Measurements from ENCODE around the gene QRFP. TPM values are rescaled to one million over a fixed set of nuclear protein-coding genes. Genes with fewer than 3 reads are reported as not detected.
A peak's percentile ranks its signal among the peaks of the same experiment; 100 is the strongest.

Gene QRFP
- total and polyA plus RNA-seq, 4 donors, result 0.05 TPM; not detected in 3

DNA sequence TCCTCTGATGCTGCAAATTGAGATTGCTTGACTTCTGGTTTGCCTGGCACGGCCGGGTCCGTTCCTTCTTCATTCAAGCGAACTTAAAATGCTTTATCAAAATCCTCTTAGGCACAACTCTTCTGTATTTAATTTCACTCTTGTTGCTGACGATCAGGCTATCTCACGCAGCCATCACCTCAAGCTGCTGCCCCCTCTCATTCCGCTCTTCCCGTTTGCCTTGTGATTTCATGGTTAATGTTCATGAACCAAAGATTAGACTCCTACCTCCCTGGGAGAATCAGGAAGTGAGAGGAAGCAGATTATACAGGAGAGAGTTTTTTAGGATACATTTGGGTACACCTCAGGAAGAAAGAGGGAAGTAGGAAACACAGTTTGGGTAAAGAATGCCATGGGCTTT is 22.6 kb downstream of the QRFP start:
- 92% methylated on average over 8 of the region's 8 CpGs for WGBS
- Histone ChIP-seq H3K27ac (ENCODE audit: low read depth in 1 of 2, low read length in 2 of 2) (peak overlapping the region in 1 of 2 donors; percentile 57), H3K36me3 (ENCODE audit: control insufficient read depth in 4 of 4, insufficient read depth in 3 of 4, low read depth in 1 of 4, low read length in 3 of 4) (peaks cover 3 to 26% (median 9%) of the 10 kb centered on the region in 4 donors)

DNA sequence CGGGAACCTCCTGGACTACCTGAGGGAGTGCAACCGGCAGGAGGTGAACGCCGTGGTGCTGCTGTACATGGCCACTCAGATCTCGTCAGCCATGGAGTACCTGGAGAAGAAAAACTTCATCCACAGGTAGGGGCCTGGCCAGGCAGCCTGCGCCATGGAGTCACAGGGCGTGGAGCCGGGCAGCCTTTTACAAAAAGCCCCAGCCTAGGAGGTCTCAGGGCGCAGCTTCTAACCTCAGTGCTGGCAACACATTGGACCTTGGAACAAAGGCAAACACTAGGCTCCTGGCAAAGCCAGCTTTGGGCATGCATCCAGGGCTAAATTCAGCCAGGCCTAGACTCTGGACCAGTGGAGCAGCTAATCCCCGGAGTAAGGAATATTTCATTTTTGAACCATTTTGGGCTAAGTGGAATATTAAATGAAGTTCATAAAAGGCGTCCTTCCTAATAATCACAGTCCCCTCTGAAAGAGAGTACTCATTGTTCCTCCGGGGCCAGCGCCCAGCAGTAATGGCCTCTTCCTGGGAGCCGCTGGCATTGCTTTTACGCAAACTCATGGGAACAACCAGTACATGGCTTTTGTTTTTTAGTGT is 23.6 kb downstream of the QRFP start:
- peaks cover 3 to 21% (median 4%) of the 10 kb centered on the region in 4 donors for H3K36me3 ChIP-seq (ENCODE audit: control insufficient read depth in 4 of 4, insufficient read depth in 3 of 4, low read depth in 1 of 4, low read length in 3 of 4)
- H3K27ac ChIP-seq (ENCODE audit: low read depth in 1 of 2, low read length in 2 of 2), result peak overlapping the region; percentile 57 to 60
- H3K9ac ChIP-seq (ENCODE audit: low read depth in 1 of 2, low read length in 2 of 2), result no peak overlapping the region
- no peak overlapping the region for H3K4me3 ChIP-seq (ENCODE audit: low read depth in 1 of 3, low read length in 3 of 3)
- H3K4me1 ChIP-seq (ENCODE audit: control insufficient read depth in 4 of 4, insufficient read depth in 4 of 4, low read length in 3 of 4), result peaks cover 6 to 21% (median 21%) of the 10 kb centered on the region in 4 donors
- no peaks in the 10 kb centered on the region for H3K9me3 ChIP-seq (ENCODE audit: control insufficient read depth in 4 of 4, low read length in 3 of 4)
- H3K27me3 ChIP-seq (ENCODE audit: control insufficient read depth in 4 of 4, insufficient read depth in 4 of 4, low read length in 3 of 4), result no peaks in the 10 kb centered on the region
- DNase-seq (ENCODE audit: low spot score), result peak; percentile 63
- WGBS, result 35% methylated on average over 15 of the region's 15 CpGs
- peak; percentile 90 for TF ChIP-seq HNF4G (IDR thresholded peaks at IDR 0.05)
- peak in 1 of 2 donors; percentile 36 for TF ChIP-seq JUND (IDR thresholded peaks at IDR 0.05)
- no peak for TF ChIP-seq TAF1 (conservative IDR thresholded peaks at IDR 0.05)
- TF ChIP-seq HNF4A (conservative IDR thresholded peaks at IDR 0.05), result peak; percentile 98 to 99
- TF ChIP-seq GABPA (IDR thresholded peaks at IDR 0.05 in 1 of 2, conservative IDR thresholded peaks at IDR 0.05 in 1 of 2), result peak in 1 of 2 donors; percentile 42
- TF ChIP-seq RXRA (IDR thresholded peaks at IDR 0.05), result peak; percentile 71 to 79
- TF ChIP-seq, protein P1, sequence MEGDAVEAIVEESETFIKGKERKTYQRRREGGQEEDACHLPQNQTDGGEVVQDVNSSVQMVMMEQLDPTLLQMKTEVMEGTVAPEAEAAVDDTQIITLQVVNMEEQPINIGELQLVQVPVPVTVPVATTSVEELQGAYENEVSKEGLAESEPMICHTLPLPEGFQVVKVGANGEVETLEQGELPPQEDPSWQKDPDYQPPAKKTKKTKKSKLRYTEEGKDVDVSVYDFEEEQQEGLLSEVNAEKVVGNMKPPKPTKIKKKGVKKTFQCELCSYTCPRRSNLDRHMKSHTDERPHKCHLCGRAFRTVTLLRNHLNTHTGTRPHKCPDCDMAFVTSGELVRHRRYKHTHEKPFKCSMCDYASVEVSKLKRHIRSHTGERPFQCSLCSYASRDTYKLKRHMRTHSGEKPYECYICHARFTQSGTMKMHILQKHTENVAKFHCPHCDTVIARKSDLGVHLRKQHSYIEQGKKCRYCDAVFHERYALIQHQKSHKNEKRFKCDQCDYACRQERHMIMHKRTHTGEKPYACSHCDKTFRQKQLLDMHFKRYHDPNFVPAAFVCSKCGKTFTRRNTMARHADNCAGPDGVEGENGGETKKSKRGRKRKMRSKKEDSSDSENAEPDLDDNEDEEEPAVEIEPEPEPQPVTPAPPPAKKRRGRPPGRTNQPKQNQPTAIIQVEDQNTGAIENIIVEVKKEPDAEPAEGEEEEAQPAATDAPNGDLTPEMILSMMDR (IDR thresholded peaks at IDR 0.05; ENCODE audit: low read depth, low read length, missing input control), result no peak
- TF ChIP-seq, protein P2, sequence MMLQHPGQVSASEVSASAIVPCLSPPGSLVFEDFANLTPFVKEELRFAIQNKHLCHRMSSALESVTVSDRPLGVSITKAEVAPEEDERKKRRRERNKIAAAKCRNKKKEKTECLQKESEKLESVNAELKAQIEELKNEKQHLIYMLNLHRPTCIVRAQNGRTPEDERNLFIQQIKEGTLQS (IDR thresholded peaks at IDR 0.05), result no peak
- TF ChIP-seq SP1 (IDR thresholded peaks at IDR 0.05), result peak; percentile 94
- TF ChIP-seq, protein P3, sequence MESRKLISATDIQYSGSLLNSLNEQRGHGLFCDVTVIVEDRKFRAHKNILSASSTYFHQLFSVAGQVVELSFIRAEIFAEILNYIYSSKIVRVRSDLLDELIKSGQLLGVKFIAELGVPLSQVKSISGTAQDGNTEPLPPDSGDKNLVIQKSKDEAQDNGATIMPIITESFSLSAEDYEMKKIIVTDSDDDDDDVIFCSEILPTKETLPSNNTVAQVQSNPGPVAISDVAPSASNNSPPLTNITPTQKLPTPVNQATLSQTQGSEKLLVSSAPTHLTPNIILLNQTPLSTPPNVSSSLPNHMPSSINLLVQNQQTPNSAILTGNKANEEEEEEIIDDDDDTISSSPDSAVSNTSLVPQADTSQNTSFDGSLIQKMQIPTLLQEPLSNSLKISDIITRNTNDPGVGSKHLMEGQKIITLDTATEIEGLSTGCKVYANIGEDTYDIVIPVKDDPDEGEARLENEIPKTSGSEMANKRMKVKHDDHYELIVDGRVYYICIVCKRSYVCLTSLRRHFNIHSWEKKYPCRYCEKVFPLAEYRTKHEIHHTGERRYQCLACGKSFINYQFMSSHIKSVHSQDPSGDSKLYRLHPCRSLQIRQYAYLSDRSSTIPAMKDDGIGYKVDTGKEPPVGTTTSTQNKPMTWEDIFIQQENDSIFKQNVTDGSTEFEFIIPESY (IDR thresholded peaks at IDR 0.05), result peak; percentile 56
- peak; percentile 79 for TF ChIP-seq YY1 (IDR thresholded peaks at IDR 0.05)
- peak; percentile 44 for TF ChIP-seq FOXA2 (IDR thresholded peaks at IDR 0.05)
- TF ChIP-seq, protein P4, sequence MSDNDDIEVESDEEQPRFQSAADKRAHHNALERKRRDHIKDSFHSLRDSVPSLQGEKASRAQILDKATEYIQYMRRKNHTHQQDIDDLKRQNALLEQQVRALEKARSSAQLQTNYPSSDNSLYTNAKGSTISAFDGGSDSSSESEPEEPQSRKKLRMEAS (IDR thresholded peaks at IDR 0.05), result peak; percentile 50

More for the DNA sequence above, 22.6 kb downstream of the QRFP start:
- TF ChIP-seq RXRA (IDR thresholded peaks at IDR 0.05) (no peak), NR2F2 (IDR thresholded peaks at IDR 0.05) (no peak), SP1 (IDR thresholded peaks at IDR 0.05) (no peak), JUND (IDR thresholded peaks at IDR 0.05) (no peak), FOXA1 (IDR thresholded peaks at IDR 0.05) (no peak), FOXA2 (IDR thresholded peaks at IDR 0.05) (no peak), EGR1 (IDR thresholded peaks at IDR 0.05; ENCODE audit: low read depth in 2 of 2) (no peak), HNF4G (IDR thresholded peaks at IDR 0.05) (no peak)
- TF ChIP-seq, protein P3 (IDR thresholded peaks at IDR 0.05), result no peak
- TF ChIP-seq, protein P4 (IDR thresholded peaks at IDR 0.05), result no peak
- TF ChIP-seq, protein P1 (IDR thresholded peaks at IDR 0.05; ENCODE audit: low read depth, low read length, missing input control), result no peak
- DNase-seq (ENCODE audit: low spot score), result no peak
- no peaks in the 10 kb centered on the region for H3K27me3 ChIP-seq (ENCODE audit: control insufficient read depth in 4 of 4, insufficient read depth in 4 of 4, low read length in 3 of 4)
- no peak overlapping the region for H3K9ac ChIP-seq (ENCODE audit: low read depth in 1 of 2, low read length in 2 of 2)
- H3K4me3 ChIP-seq (ENCODE audit: low read depth in 1 of 3, low read length in 3 of 3), result no peak overlapping the region
- H3K4me1 ChIP-seq (ENCODE audit: control insufficient read depth in 4 of 4, insufficient read depth in 4 of 4, low read length in 3 of 4), result peaks cover 6 to 21% (median 21%) of the 10 kb centered on the region in 4 donors
- no peaks in the 10 kb centered on the region for H3K9me3 ChIP-seq (ENCODE audit: control insufficient read depth in 4 of 4, low read length in 3 of 4)

All from liver (tissue), 9 donors.